B cell (primary cell): Measurements from ENCODE around the gene NMD3.

ENCODE experiments used
- EZH2 ChIP-seq: IDR thresholded peaks from 2 replicates; pipeline ENCODE4 v1.6.1; 2012; ENCODE audit warnings: borderline replicate concordance, low read depth, mild to moderate bottlenecking, moderate library complexity, low read length; ENCODE audit not compliant: insufficient read depth, poor library complexity, severe bottlenecking
- TF ChIP-seq, protein P1 (sequence below): fragments of 200-600 bp; IDR thresholded peaks from one replicate; pipeline ENCODE4 v1.8.0; 2022; ENCODE audit warnings: antibody characterized with exemption, mild to moderate bottlenecking

DNA sequence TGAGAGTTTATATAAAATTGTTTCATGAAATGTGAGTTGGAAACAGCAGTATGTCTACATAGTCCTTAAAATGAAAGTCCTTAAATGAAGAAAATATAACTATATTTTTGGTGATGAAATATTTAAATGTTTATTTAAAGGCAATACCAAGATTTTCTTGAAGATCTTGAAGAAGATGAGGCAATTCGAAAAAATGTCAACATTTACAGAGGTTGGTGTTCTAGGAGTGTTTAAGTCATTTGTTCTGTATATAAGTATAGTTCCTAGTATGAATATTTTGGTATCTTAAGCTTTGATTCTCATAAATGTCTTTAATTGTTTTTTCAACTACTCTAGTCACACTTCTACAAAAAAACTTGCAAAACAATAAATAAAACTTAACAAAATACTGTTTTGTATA, 29.0 kb downstream of the NMD3 start:
- TF ChIP-seq, protein P1, sequence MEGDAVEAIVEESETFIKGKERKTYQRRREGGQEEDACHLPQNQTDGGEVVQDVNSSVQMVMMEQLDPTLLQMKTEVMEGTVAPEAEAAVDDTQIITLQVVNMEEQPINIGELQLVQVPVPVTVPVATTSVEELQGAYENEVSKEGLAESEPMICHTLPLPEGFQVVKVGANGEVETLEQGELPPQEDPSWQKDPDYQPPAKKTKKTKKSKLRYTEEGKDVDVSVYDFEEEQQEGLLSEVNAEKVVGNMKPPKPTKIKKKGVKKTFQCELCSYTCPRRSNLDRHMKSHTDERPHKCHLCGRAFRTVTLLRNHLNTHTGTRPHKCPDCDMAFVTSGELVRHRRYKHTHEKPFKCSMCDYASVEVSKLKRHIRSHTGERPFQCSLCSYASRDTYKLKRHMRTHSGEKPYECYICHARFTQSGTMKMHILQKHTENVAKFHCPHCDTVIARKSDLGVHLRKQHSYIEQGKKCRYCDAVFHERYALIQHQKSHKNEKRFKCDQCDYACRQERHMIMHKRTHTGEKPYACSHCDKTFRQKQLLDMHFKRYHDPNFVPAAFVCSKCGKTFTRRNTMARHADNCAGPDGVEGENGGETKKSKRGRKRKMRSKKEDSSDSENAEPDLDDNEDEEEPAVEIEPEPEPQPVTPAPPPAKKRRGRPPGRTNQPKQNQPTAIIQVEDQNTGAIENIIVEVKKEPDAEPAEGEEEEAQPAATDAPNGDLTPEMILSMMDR: no peak
- TF ChIP-seq EZH2: no peak
